HG02970 (cell line): ENCODE results near the gene CPEB1.
"Not testable (repeated sequence)": the region's sequence is repeated elsewhere in the genome, so short reads cannot be mapped to it uniquely, and the experiment has no call there.

Experiments used
- ATAC-seq: cut with Tn5 transposase; IDR thresholded peaks from one replicate; pipeline ENCODE4 v1.9.1; 2021; ENCODE audit warnings: mild to moderate bottlenecking, moderate library complexity, moderate number of reproducible peaks; ENCODE audit not compliant: unreplicated experiment, low FRiP score

Gene CPEB1

GRCh38 chr15:82532383-82532990 is 114.7 kb downstream of the CPEB1 start:
- no peak for ATAC-seq

- no peak for ATAC-seq
Measured at GRCh38 chr15:82531496-82532382, 115.4 kb downstream of the CPEB1 start.

- ATAC-seq, result peak; percentile 75
Measured at GRCh38 chr15:82530606-82531379, 116.4 kb downstream of the CPEB1 start.

GRCh38 chr15:82530006-82530405 is 117.2 kb downstream of the CPEB1 start:
- no peak for ATAC-seq

- ATAC-seq, result not testable (repeated sequence)
Measured at GRCh38 chr15:82513587-82513986, 133.6 kb downstream of the CPEB1 start.

- not testable (repeated sequence) for ATAC-seq
Measured at GRCh38 chr15:82507693-82508092, 139.5 kb downstream of the CPEB1 start.

- not testable (repeated sequence) for ATAC-seq
Measured at GRCh38 chr15:82507087-82507486, 140.1 kb downstream of the CPEB1 start.

- not testable (repeated sequence) for ATAC-seq
Measured at GRCh38 chr15:82505842-82506241, 141.3 kb downstream of the CPEB1 start.

- ATAC-seq, result not testable (repeated sequence)
Measured at GRCh38 chr15:82504074-82504473, 143.1 kb downstream of the CPEB1 start.

- peak; percentile 56 for ATAC-seq
Measured at GRCh38 chr15:82502700-82503339, 144.3 kb downstream of the CPEB1 start.

- ATAC-seq, result not testable (repeated sequence)
Measured at GRCh38 chr15:82500772-82501171, 146.4 kb downstream of the CPEB1 start.

GRCh38 chr15:82497978-82498377 is 149.2 kb downstream of the CPEB1 start:
- ATAC-seq, result not testable (repeated sequence)
